Measurements from ENCODE around the gene FGF12. TPM values are rescaled to one million over a fixed set of nuclear protein-coding genes. Genes with fewer than 3 reads are reported as not detected.

The FGF12 gene
- total RNA-seq, 1 donor = under 0.01 TPM

GRCh38 chr3:192409201-192409837 lies 318.0 kb downstream of the FGF12 start:
- Histone ChIP-seq H3K27me3 (ENCODE audit: insufficient read depth, low read length) (peaks cover 54% of the 10 kb centered on the region), H3K9me3 (ENCODE audit: low read depth, low read length) (no peaks in the 10 kb centered on the region), H3K4me3 (ENCODE audit: low read length) (no peak overlapping the region), H3K4me1 (ENCODE audit: insufficient read depth, low read length) (no peaks in the 10 kb centered on the region)

- H3K4me1 ChIP-seq (ENCODE audit: insufficient read depth, low read length) = no peaks in the 10 kb centered on the region
- H3K27me3 ChIP-seq (ENCODE audit: insufficient read depth, low read length) = peaks cover 54% of the 10 kb centered on the region
- no peak overlapping the region for H3K4me3 ChIP-seq (ENCODE audit: low read length)
- no peaks in the 10 kb centered on the region for H3K9me3 ChIP-seq (ENCODE audit: low read depth, low read length)
These were observed 318.6 kb downstream of the FGF12 start for GRCh38 chr3:192408647-192409200.

DNA sequence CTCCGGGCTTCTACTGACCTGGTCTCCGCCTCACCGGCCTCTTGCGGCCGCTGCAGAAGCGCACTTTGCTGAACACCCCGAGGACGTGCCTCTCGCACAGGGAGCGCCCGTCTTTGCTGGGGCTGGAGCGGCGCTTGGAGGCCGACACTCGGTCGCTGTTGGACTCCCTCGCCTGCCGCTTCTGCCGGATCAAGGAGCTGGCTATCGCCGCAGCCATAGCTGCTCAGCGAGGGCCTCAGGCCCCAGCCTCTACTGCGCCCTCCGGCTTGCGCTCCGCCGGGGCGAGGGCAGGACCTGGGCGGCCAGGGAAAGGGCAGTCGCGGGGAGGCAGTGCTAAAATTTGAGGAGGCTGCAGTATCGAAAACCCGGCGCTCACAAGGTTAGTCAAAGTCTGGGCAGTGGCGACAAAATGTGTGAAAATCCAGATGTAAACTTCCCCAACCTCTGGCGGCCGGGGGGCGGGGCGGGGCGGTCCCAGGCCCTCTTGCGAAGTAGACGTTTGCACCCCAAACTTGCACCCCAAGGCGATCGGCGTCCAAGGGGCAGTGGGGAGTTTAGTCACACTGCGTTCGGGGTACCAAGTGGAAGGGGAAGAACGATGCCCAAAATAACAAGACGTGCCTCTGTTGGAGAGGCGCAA lies 319.2 kb downstream of the FGF12 start:
- H3K9me3 ChIP-seq (ENCODE audit: low read depth, low read length) = no peaks in the 10 kb centered on the region
- no peak overlapping the region for H3K4me3 ChIP-seq (ENCODE audit: low read length)
- no peaks in the 10 kb centered on the region for H3K4me1 ChIP-seq (ENCODE audit: insufficient read depth, low read length)
- peaks cover 52% of the 10 kb centered on the region for H3K27me3 ChIP-seq (ENCODE audit: insufficient read depth, low read length)

- Histone ChIP-seq H3K4me1 (ENCODE audit: insufficient read depth, low read length) (no peaks in the 10 kb centered on the region), H3K27me3 (ENCODE audit: insufficient read depth, low read length) (no peaks in the 10 kb centered on the region), H3K4me3 (ENCODE audit: low read length) (no peak overlapping the region), H3K9me3 (ENCODE audit: low read depth, low read length) (no peaks in the 10 kb centered on the region)
These were observed 327.6 kb downstream of the FGF12 start for GRCh38 chr3:192399767-192400166.

- no peaks in the 10 kb centered on the region for H3K4me1 ChIP-seq (ENCODE audit: insufficient read depth, low read length)
- H3K4me3 ChIP-seq (ENCODE audit: low read length) = no peak overlapping the region
- H3K27me3 ChIP-seq (ENCODE audit: insufficient read depth, low read length) = no peaks in the 10 kb centered on the region
- no peaks in the 10 kb centered on the region for H3K9me3 ChIP-seq (ENCODE audit: low read depth, low read length)
These were observed 330.3 kb downstream of the FGF12 start for GRCh38 chr3:192397012-192397411.

- Histone ChIP-seq H3K4me3 (ENCODE audit: low read length) (no peak overlapping the region), H3K4me1 (ENCODE audit: insufficient read depth, low read length) (no peaks in the 10 kb centered on the region), H3K9me3 (ENCODE audit: low read depth, low read length) (no peaks in the 10 kb centered on the region), H3K27me3 (ENCODE audit: insufficient read depth, low read length) (no peaks in the 10 kb centered on the region)
These were observed 331.8 kb downstream of the FGF12 start for GRCh38 chr3:192395506-192395905.

DNA sequence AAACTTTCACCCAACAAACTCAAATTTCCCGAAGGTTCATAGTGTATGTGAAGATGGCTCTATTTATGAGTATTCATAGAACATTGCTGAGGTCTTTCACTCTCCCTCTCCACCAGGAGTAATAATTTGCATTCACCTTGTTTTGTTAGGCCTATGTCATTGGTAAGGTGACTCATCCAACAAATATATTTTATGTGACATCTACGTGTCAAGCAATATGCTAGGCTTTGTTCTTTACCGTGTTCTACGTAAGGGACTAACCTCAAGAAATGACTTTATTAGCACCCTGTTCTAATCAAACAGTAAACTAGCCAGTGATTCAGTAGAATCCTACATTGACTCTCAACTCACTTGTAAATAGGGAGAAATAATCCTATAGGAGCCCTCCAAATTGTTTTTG lies 334.4 kb downstream of the FGF12 start:
- Histone ChIP-seq H3K4me1 (ENCODE audit: insufficient read depth, low read length) (no peaks in the 10 kb centered on the region), H3K4me3 (ENCODE audit: low read length) (no peak overlapping the region), H3K27me3 (ENCODE audit: insufficient read depth, low read length) (no peaks in the 10 kb centered on the region), H3K9me3 (ENCODE audit: low read depth, low read length) (no peaks in the 10 kb centered on the region)

GRCh38 chr3:192382861-192383260 lies 344.5 kb downstream of the FGF12 start:
- H3K9me3 ChIP-seq (ENCODE audit: low read depth, low read length) = no peaks in the 10 kb centered on the region
- no peaks in the 10 kb centered on the region for H3K4me1 ChIP-seq (ENCODE audit: insufficient read depth, low read length)
- no peak overlapping the region for H3K4me3 ChIP-seq (ENCODE audit: low read length)
- H3K27me3 ChIP-seq (ENCODE audit: insufficient read depth, low read length) = no peaks in the 10 kb centered on the region

DNA sequence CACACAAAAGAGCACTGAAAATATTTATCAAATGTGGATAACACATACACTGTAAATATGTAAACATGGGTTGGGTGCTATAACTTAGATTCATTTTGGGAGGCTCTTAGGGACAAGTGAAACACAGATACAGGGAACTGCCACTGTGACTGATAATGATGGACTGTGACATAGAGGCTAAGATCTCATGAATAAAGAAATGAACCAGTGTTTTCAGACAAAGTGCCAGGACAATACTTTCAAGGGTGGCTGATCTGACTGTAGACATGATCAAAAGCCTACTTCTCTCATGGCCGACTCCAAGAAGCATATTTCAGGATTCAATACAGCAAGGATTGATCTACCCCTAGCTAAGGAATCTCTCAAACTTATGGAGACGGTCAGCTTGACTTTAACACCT lies 353.8 kb downstream of the FGF12 start:
- H3K4me3 ChIP-seq (ENCODE audit: low read length) = no peak overlapping the region
- no peaks in the 10 kb centered on the region for H3K27me3 ChIP-seq (ENCODE audit: insufficient read depth, low read length)
- no peaks in the 10 kb centered on the region for H3K9me3 ChIP-seq (ENCODE audit: low read depth, low read length)
- H3K4me1 ChIP-seq (ENCODE audit: insufficient read depth, low read length) = no peaks in the 10 kb centered on the region

DNA sequence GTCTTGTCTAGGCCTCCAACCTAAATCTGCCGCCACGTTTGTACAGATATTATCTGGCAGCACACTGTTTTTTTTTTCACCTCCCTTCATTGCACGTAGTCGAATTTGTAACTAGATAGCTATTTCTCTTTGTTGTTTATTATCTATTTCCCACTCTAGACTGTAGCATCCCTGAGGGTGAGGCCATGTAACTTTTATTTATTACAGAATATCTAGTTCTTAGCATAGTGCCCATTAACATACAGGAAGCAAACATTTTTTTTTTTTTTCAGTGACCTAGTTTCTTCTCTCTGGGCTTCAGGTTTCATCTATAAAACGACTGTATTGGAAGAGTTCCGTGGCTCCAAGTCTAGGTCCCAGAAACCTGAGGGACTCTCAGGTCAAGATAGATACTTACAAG lies 354.3 kb downstream of the FGF12 start:
- H3K4me1 ChIP-seq (ENCODE audit: insufficient read depth, low read length) = no peaks in the 10 kb centered on the region
- no peak overlapping the region for H3K4me3 ChIP-seq (ENCODE audit: low read length)
- no peaks in the 10 kb centered on the region for H3K27me3 ChIP-seq (ENCODE audit: insufficient read depth, low read length)
- H3K9me3 ChIP-seq (ENCODE audit: low read depth, low read length) = no peaks in the 10 kb centered on the region

- no peaks in the 10 kb centered on the region for H3K27me3 ChIP-seq (ENCODE audit: insufficient read depth, low read length)
These were observed 354.7 kb downstream of the FGF12 start for GRCh38 chr3:192372616-192373015.

GRCh38 chr3:192371870-192372400 lies 355.4 kb downstream of the FGF12 start:
- H3K4me3 ChIP-seq (ENCODE audit: low read length) = no peak overlapping the region
- H3K27me3 ChIP-seq (ENCODE audit: insufficient read depth, low read length) = no peaks in the 10 kb centered on the region
- H3K9me3 ChIP-seq (ENCODE audit: low read depth, low read length) = no peaks in the 10 kb centered on the region
- H3K4me1 ChIP-seq (ENCODE audit: insufficient read depth, low read length) = no peaks in the 10 kb centered on the region

More at GRCh38 chr3:192372616-192373015, 354.7 kb downstream of the FGF12 start:
- no peak overlapping the region for H3K4me3 ChIP-seq (ENCODE audit: low read length)
- no peaks in the 10 kb centered on the region for H3K9me3 ChIP-seq (ENCODE audit: low read depth, low read length)
- H3K4me1 ChIP-seq (ENCODE audit: insufficient read depth, low read length) = no peaks in the 10 kb centered on the region

DNA sequence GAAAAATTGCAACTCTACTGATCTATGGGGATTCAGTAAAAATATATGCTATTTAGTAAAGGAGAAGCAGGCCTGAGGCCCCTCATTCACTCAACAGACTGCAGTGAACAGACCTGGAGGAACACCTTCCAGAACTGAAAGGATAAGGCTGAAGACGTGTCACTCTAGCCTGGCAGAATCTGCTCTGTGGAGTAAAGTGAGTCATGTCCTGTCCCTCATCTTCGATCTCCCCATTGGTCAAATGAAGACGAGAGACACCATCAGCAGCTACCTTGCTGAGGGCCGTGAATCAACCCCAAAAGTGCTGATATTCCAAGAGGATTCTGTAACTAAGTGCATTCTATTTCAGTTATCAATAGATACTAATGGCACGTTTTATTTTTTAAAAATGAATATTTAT lies 359.7 kb downstream of the FGF12 start:
- H3K4me1 ChIP-seq (ENCODE audit: insufficient read depth, low read length) = no peaks in the 10 kb centered on the region
- H3K4me3 ChIP-seq (ENCODE audit: low read length) = no peak overlapping the region
- no peaks in the 10 kb centered on the region for H3K27me3 ChIP-seq (ENCODE audit: insufficient read depth, low read length)
- no peaks in the 10 kb centered on the region for H3K9me3 ChIP-seq (ENCODE audit: low read depth, low read length)

DNA sequence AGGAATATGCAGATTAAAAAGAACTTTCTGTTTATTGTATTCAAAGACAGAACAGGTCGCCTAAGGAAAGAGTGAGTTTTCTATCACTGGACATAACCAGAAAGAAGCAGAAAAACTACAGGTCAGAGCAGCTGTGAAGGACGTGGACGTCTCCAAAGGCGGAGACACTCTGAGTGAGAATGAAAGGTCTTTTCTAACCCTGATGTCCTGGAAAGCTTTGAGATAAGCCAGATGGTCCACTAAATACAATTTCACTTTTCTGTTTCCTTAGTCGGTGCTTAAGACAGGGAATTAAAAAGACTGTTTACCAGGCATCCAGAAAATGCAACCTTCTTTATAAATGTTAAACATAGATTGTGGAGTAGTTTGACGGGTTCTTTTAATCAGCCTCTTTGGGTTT lies 360.4 kb downstream of the FGF12 start:
- Histone ChIP-seq H3K27me3 (ENCODE audit: insufficient read depth, low read length) (no peaks in the 10 kb centered on the region), H3K4me3 (ENCODE audit: low read length) (no peak overlapping the region), H3K4me1 (ENCODE audit: insufficient read depth, low read length) (no peaks in the 10 kb centered on the region), H3K9me3 (ENCODE audit: low read depth, low read length) (no peaks in the 10 kb centered on the region)

DNA sequence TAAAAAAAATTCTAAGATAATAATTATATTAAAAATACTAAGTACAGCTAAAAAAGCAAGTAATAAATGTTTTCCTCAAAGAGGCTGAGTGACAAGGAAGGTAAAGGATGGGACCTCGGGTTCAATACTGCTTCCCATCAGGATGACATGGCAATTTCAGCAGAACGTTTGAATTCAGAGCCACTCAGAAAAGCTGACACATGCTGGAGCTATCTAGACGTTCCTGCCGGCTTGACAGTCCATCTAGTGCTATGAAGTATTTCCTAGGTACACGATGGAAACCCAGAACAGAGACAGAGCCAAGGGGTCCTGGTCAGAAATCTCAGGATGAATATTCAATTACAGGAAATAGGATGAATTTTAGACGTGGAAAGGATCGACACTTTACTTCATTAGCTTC lies 361.8 kb downstream of the FGF12 start:
- H3K9me3 ChIP-seq (ENCODE audit: low read depth, low read length) = peaks cover 3% of the 10 kb centered on the region
- H3K4me3 ChIP-seq (ENCODE audit: low read length) = no peak overlapping the region
- no peaks in the 10 kb centered on the region for H3K4me1 ChIP-seq (ENCODE audit: insufficient read depth, low read length)
- no peaks in the 10 kb centered on the region for H3K27me3 ChIP-seq (ENCODE audit: insufficient read depth, low read length)

GRCh38 chr3:192364316-192364715 lies 363.0 kb downstream of the FGF12 start:
- Histone ChIP-seq H3K27me3 (ENCODE audit: insufficient read depth, low read length) (no peaks in the 10 kb centered on the region), H3K4me3 (ENCODE audit: low read length) (no peak overlapping the region), H3K4me1 (ENCODE audit: insufficient read depth, low read length) (no peaks in the 10 kb centered on the region), H3K9me3 (ENCODE audit: low read depth, low read length) (peaks cover 7% of the 10 kb centered on the region)
